Activated B cell treated with CpG ODN at 0.5 μM for 24 hours (primary cell): Measurements from ENCODE around the gene ZFHX3. TPM values are rescaled to one million over a fixed set of nuclear protein-coding genes. Genes with fewer than 3 reads are reported as not detected.

Experiments
- ATAC-seq: fragments of 200-7000 bp; cut with Tn5 transposase; one replicate; pipeline ENCODE4 v1.10.0; 2021; ENCODE audit warnings: low read depth, mild to moderate bottlenecking, moderate library complexity
- CTCF ChIA-PET: fragments of 350-600 bp; sonication (Branson Sonifier 250); formaldehyde crosslinking; loops from one replicate; lab custom pipeline; 2021; ENCODE audit warnings: antibody characterized with exemption; lab: Charles Lee
- POLR2A ChIA-PET: fragments of 350-600 bp; sonication (Branson Sonifier 250); formaldehyde crosslinking; loops from one replicate; lab custom pipeline; 2021; ENCODE audit warnings: antibody characterized with exemption; lab: Charles Lee
- DNase-seq: peaks from one replicate; pipeline ENCODE4 v3.0.0; 2022
- H3K27ac Mint-ChIP-seq: one replicate; pipeline ENCODE4 v1.8.0; 2020; ENCODE audit warnings: mixed read lengths
- H3K27me3 Mint-ChIP-seq: one replicate; pipeline ENCODE4 v1.8.0; 2021; ENCODE audit warnings: mixed read lengths
- H3K36me3 Mint-ChIP-seq: one replicate; pipeline ENCODE4 v1.8.0; 2021; ENCODE audit warnings: low read depth, mixed read lengths
- H3K4me1 Mint-ChIP-seq: one replicate; pipeline ENCODE4 v1.8.0; 2021; ENCODE audit warnings: mixed read lengths
- H3K4me3 Mint-ChIP-seq: one replicate; pipeline ENCODE4 v1.8.0; 2020; ENCODE audit warnings: mild to moderate bottlenecking, mixed read lengths
- H3K9me3 Mint-ChIP-seq: one replicate; pipeline ENCODE4 v1.8.0; 2020; ENCODE audit warnings: mixed read lengths
- CTCF ChIP-seq: fragments of 200-600 bp; IDR thresholded peaks from one replicate; pipeline ENCODE4 v1.8.0; 2022; ENCODE audit warnings: antibody characterized with exemption, mild to moderate bottlenecking
- intact Hi-C: fragments of 100-400 bp; cut with micrococcal nuclease; formaldehyde crosslinking; loops from one replicate; pipeline ENCODE4 v1.15.1; 2024
- total RNA-seq: library from RNA; stranded (reverse); gene quantifications from 2 replicates; pipeline ENCODE4 v1.2.3, GENCODE V29; 2022

ZFHX3 gene
- total RNA-seq, 1 donor from 2014 or later: 9.2 TPM

- no peak overlapping the region for H3K4me3 Mint-ChIP-seq
- ChIA-PET CTCF (no interaction called here), POLR2A (no interaction called here)
- no peak for DNase-seq
- intact Hi-C loops: loop anchor here (10.0 kb wide), 2 partner anchors 650 to 1240 kb away; partner anchors contain the start of gene PSMD7
- peaks cover 13% of the 10 kb centered on the region for H3K27me3 Mint-ChIP-seq
- no peak overlapping the region for H3K27ac Mint-ChIP-seq
- peaks cover 13% of the 10 kb centered on the region for H3K4me1 Mint-ChIP-seq
- TF ChIP-seq CTCF: no peak
- H3K36me3 Mint-ChIP-seq: peaks cover 2% of the 10 kb centered on the region
- no peaks in the 10 kb centered on the region for H3K9me3 Mint-ChIP-seq
- ATAC-seq: no peak
Observed at GRCh38 chr16:73054498-73054812, 6.5 kb upstream of the ZFHX3 start.

DNA sequence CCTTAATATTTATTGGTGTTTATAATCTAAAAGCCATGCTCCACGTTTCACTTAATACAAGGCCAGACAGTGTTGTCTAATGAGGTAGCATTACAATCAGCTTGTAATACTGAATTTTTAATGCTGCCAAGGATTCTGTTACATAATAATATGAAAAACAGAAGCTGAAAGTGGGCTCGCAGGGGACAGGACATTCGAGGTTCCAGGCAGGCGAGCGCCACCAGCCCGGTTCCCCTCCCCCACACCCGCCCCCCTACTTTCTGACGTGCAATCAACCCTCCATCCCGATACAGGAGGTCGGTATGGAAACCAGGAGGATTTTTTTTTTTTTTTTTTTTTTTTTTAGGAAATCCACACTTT lies 6.2 kb upstream of the ZFHX3 start:
- DNase-seq (no peak), ATAC-seq (no peak)
- no peak overlapping the region for H3K27ac Mint-ChIP-seq
- peaks cover 2% of the 10 kb centered on the region for H3K36me3 Mint-ChIP-seq
- intact Hi-C loops: loop anchor here (10.0 kb wide), 2 partner anchors 649 to 1241 kb away; partner anchors contain the start of gene PSMD7
- TF ChIP-seq CTCF: no peak
- H3K27me3 Mint-ChIP-seq: peaks cover 15% of the 10 kb centered on the region
- CTCF ChIA-PET: no interaction called here
- H3K9me3 Mint-ChIP-seq: no peaks in the 10 kb centered on the region
- H3K4me1 Mint-ChIP-seq: peaks cover 11% of the 10 kb centered on the region
- POLR2A ChIA-PET: no interaction called here
- H3K4me3 Mint-ChIP-seq: no peak overlapping the region

DNA sequence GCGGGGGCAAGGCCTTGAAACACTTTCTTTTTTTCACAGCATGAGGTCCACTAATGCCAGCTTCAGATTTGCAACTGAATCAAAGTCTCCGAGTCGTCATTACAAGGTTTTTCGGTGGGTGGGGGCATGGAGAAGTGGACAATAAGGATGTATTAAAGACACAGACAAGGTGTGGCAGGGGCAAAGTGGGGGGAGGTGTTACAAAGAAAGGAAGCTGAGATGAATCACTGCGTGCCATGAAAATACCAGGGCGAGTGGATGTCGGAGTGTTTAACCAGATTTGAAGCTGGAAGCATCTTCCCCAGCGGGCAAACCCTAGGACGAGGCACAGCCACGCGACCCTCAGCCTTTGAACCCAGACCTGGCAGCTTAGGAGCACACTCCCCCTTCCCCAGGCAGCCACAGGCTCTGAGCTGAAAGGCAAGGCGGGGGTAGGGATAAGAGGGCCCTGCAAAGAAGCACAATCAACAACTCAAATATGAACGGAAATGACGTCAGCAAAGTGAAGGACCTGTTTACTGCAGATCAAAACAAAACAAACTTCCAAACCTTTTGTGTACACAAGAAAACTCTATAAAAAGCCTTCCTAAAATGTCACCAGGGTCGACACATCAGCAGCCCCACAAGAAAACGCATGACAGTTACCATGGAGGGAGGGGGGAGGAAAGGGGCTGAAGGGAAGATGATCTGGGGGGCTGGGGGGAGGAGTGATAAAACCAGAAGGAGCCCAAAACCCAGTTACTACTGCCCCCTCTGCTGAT lies 5.6 kb upstream of the ZFHX3 start:
- peaks cover 14% of the 10 kb centered on the region for H3K27me3 Mint-ChIP-seq
- no peak for ATAC-seq
- peaks cover 14% of the 10 kb centered on the region for H3K4me1 Mint-ChIP-seq
- H3K9me3 Mint-ChIP-seq: no peaks in the 10 kb centered on the region
- H3K4me3 Mint-ChIP-seq: no peak overlapping the region
- DNase-seq: no peak
- ChIA-PET POLR2A (no interaction called here), CTCF (no interaction called here)
- intact Hi-C loops: loop anchor here (10.0 kb wide), 2 partner anchors 649 to 1241 kb away; partner anchors contain the start of gene PSMD7
- TF ChIP-seq CTCF: no peak
- peaks cover 2% of the 10 kb centered on the region for H3K36me3 Mint-ChIP-seq
- H3K27ac Mint-ChIP-seq: no peak overlapping the region

DNA sequence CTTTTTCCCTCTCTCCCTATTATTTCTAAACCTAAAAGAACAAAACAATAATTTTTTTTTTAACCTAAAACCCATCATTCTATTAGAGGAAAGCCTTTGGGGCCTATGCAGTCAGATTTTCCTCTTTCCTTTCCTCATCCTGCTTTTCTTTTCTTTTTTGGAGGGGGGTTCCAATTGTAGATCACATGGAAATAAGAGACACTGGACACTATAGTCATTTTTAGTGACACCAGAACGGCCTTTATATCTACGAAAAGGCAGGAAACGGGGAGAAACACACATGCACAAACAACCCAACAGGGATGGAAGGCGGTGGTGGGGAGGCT lies 5.1 kb upstream of the ZFHX3 start:
- peaks cover 2% of the 10 kb centered on the region for H3K36me3 Mint-ChIP-seq
- H3K27me3 Mint-ChIP-seq: peaks cover 14% of the 10 kb centered on the region
- no peak for TF ChIP-seq CTCF
- no peaks in the 10 kb centered on the region for H3K9me3 Mint-ChIP-seq
- ChIA-PET CTCF (no interaction called here), POLR2A (no interaction called here)
- H3K4me1 Mint-ChIP-seq: peaks cover 15% of the 10 kb centered on the region
- intact Hi-C loops: loop anchor here (10.0 kb wide), 2 partner anchors 648 to 1242 kb away; partner anchors contain the start of gene PSMD7
- no peak overlapping the region for H3K4me3 Mint-ChIP-seq
- H3K27ac Mint-ChIP-seq: no peak overlapping the region
- no peak for ATAC-seq
- DNase-seq: no peak

GRCh38 chr16:73052576-73052975 lies 4.6 kb upstream of the ZFHX3 start:
- intact Hi-C loops: loop anchor here (10.0 kb wide), 2 partner anchors 648 to 1242 kb away; partner anchors contain the start of gene PSMD7
- CTCF ChIA-PET: no interaction called here
- no peaks in the 10 kb centered on the region for H3K9me3 Mint-ChIP-seq

More at GRCh38 chr16:73052576-73052975, 4.6 kb upstream of the ZFHX3 start:
- POLR2A ChIA-PET: no interaction called here
- Mint-ChIP-seq H3K4me1 (peaks cover 15% of the 10 kb centered on the region), H3K27ac (no peak overlapping the region), H3K4me3 (no peak overlapping the region), H3K27me3 (peaks cover 14% of the 10 kb centered on the region), H3K36me3 (peaks cover 2% of the 10 kb centered on the region)
- DNase-seq: no peak
- no peak for TF ChIP-seq CTCF
- no peak for ATAC-seq
